NB4 (cell line): Measurements from ENCODE around the gene AOPEP.

Experiments
- POLR2A ChIP-seq: IDR thresholded peaks from 2 replicates; pipeline ENCODE4 v1.6.1; 2011; ENCODE audit warnings: mild to moderate bottlenecking; ENCODE audit not compliant: insufficient read length; ENCODE audit errors: extremely low read depth
- TF ChIP-seq, protein P1 (sequence below): IDR thresholded peaks from 2 replicates; pipeline ENCODE4 v1.6.1; 2011; ENCODE audit warnings: low read depth, low read length

DNA sequence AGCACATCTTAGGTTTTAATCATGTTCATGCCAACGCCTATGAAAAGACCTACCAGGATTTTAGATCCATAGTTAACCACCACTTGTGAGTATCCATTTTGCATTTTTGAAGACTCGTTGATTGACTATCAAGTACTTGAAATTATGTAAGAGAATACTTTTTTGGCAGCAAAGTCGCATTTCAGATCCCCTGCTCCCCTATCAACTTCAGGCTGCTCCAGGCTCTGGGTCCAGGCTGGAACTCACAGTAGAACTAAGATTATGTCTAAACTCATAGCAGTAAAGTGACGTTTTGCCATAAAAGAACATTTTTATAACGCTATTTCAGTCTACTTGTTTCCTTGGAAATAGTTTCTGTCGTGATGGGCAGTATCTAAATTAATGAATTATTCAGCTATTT is 323.3 kb downstream of the AOPEP start:
- TF ChIP-seq, protein P1, sequence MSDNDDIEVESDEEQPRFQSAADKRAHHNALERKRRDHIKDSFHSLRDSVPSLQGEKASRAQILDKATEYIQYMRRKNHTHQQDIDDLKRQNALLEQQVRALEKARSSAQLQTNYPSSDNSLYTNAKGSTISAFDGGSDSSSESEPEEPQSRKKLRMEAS = no peak
- TF ChIP-seq POLR2A = no peak
